D341Med (cell line): ENCODE measurements around the gene CLEC11A.

Source experiments
- DNase-seq: peaks from one replicate; pipeline ENCODE4 v3.0.0; 2012; ENCODE audit warnings: low spot score

CLEC11A gene

DNA sequence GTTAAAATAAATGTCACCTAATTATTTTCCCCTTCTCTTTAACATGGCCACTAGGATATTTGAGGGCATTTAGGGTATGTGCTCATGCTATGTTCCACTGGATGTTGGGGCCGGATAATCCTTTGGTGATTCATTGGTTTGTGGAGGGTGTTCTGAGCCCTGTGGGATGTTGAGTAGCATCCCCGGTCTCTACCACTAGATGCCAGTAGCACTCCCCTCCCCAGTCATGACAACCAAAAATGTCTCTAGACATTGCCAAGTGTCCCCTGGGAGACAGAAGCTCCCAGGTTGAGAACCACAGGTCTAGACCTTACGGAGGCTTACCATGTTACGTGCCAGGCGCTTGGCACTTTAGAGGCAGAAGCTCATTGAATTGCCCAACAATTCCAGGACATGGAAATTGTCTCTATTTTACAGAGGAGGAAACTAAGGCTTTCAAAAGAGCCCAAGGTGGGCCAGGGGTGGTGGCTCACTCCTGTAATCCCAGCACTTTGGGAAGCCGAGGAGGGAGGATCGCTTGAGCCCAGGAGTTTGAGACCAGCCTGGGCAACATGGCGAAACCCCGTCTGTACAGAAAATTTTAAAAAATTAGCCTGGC is 17.6 kb upstream of the CLEC11A start:
- DNase-seq: peak; percentile 69

DNA sequence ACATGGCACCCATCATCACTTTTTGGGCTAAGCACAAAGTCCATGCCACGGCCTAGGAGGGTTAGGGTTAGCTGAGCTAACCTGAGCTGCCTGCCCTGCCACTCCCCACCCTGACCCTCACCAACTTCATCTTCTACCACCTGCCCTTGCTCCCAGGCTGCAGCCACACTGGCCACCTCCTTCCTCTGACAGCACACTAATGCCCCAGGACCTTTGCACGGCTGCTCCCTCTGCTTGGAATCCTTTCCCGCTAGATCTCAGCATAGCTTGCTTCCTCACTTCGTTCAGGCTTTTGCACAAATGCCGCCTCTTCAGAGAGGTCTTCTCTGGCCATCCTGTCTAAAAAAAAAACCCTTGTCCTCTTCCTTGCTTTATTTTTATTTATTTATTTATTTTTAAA is 16.8 kb upstream of the CLEC11A start:
- no peak for DNase-seq

DNA sequence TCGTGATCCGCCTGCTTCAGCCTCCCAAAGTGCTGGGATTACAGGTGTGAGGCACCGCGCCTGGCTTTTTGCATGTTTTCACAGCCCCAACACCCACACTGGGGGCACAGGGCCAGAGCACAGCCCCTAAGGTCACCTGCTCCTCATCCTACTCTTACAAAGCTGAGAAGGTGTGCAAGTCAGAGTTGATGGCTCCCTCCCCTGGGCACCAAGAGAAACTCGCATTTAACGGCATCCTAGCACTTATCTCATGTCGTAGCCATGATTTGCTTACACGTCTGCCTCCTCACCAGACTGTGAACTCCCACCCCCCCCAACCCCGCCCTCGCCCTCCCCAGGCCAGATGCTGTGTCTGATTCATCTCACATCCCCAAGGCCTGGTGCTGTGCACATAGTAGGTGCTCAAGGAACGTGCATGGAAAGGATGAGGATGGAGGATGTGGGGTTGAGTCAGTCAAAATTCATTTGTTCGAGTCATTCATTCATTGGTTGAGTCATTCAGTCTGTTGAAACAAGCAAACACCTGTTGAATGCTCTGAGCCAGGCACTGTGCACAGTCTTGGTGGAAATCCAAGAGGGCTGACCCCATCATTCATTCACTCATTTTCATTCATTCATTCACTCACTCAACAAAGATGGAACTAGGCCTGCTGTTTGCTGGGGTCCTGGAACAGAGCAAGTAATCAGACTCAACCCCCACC is 14.8 kb upstream of the CLEC11A start:
- no peak for DNase-seq

DNA sequence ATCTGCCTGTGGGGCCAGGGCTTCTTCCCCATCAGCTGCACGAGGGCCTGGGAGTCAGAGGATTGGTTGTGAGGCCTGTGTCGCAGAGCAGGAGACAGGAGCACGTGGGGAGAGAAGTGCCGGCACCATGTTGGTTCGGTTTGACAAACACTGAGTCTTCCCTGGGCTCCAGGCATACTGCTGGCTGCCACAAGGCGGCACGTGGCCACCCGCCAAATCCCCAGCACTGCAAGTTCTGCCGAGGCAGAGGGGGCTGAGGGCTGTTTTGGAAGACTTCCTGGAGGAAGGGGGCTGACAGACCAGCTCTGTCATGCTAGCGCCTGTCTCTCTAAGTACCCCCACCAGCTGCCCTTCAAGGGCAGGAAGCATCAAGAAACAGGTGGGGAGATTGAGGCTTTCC is 13.1 kb upstream of the CLEC11A start:
- no peak for DNase-seq

DNA sequence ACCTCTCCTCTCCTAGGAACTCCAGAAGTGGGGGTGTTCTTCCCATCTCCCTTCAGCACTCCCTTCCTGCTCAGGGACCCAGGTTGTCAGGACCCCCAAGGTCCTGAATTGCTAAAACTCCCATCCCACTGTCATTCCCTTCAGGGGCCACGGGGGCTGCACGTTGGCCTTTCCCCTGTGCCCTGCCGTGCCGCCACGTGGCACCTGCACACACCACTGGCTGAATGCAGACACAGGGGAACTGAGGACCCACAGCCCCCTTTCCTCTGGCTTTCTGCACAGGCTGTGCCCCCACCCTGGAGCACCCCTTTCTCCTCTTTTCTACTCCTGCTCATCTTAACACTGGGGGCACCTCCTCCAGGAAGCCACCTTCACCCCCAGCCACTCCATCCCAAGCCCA is 12.6 kb upstream of the CLEC11A start:
- DNase-seq: no peak

DNA sequence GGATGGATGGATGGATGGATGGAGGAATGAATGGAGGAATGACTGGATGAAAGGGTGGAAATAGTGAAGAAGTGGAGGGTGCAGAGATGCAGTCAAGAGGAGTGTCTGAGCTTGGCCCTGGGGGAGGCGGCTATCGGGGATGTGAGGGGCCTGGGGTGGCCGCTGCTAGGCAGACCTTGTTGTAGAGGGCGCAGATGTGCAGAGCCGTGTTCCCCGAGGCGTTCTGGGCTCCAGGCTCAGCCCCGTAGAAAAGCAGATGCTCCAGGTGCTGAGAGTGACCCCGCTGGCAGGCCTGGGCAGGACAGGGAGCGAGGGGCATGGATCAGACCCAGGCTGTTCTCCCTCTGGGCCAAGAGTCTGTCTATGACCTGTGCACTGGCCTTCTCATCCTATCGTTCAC is 12.0 kb upstream of the CLEC11A start:
- no peak for DNase-seq

DNA sequence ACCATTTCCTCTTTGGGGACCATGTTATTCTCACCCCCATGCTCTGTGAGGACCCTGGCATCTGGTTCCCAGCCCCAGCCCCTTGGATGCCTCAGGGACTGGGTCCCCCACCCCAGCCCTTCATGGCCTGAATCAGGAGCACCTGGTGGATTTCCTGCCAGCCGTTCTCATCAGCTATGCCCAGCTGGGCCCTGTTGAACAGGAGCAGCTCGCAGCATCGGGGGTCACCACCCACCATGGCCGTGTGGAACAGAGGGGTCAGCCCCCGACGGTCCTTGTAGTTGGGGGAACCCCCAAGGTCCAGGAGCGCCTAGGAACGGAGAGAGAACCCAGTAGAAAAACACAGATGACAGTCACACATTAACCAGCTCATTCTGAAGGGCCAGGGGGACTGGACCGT is 11.4 kb upstream of the CLEC11A start:
- no peak for DNase-seq

DNA sequence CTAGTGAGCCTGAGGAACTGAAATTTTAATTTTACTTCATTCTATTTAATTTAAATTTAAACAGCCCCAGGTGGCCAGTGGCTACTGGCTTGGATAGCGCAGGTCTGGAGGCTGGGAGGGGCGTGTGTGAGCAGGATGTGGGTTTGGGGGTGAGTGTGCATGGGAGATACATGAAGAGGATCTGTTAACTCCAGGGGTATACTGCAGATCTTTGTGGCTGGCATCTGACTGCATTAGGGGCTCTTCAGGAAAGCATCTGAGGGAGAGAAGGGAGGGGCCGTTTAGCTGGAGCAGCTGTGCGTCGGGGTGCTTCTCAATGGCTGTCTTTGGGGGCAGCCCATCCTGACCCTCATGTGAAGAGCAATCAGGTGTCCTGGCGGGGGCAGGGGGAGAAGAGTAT is 10.3 kb upstream of the CLEC11A start:
- DNase-seq: no peak

DNA sequence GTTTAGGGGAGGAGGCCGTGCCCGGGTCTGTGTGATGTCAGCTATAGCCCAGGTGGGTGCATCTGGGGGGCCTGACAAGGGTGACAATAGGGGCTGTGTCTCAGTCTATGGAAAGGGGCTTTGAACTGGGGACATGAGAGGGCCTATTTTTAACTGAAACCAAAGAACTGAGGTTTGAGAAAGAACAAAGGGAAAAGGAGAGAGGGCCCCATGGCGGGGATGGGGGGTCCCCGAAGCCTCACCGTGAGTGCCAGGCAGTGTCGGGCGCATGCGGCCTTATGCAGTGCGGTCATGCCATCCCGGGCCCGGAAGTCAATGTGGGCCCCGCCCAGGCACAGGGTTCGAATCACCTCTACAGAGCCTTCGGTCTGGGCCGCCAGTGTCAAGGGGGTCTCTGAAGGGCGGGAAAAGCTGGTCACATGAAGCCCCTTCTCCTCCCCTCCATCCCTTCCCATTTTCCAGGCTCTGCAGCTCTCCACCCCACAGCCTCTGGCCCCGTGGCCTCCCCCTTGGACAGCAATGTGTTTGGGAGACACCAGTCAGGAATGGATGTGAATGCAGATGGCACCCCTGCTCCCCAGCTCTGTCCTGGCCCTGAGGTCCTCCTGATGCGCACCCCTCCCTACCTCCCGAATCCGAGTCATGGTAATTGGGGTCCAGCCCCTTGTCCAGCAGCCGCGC is 9.5 kb upstream of the CLEC11A start:
- no peak for DNase-seq

DNA sequence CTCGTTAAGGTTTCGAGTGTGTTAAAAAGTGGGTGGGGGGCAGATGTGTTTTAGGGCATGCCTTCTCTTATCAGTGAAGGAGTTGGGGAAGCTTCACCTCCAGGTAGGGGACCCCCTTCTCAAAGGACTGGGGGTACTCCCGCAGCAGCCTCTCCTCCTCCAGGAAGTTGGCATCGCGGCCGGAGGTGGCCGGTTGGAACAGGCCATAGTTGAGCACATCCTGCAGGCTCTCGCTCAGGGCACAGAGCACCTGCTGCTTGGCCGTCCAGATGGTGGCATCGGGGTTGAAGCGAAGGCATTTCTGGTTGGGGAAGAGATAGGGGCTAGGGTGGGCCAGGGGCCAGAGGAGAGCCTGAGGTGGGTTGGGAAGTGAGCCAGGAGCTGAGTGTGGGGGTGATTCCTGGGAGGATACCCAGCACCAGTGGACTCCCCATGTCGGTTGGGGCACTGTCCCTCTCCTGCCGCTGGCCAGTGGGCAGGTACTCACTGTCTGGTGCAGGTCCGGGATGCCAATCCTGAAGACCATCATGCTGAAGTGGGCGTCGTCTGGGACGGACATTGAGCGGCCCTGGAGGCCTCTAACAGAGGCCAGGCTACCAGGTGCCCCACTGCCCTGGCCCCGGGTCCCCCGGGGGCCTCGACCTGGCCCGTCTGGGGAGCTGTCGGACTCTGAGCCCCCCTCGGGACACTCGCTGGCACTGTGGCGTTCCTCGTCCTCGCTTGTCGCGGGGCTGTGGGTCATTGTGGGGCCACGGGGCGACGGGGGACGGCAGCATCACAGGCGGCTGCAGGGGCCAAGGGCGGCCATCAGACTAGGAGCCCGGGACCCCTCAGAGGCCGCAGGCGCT is 6.8 kb upstream of the CLEC11A start:
- DNase-seq: no peak

DNA sequence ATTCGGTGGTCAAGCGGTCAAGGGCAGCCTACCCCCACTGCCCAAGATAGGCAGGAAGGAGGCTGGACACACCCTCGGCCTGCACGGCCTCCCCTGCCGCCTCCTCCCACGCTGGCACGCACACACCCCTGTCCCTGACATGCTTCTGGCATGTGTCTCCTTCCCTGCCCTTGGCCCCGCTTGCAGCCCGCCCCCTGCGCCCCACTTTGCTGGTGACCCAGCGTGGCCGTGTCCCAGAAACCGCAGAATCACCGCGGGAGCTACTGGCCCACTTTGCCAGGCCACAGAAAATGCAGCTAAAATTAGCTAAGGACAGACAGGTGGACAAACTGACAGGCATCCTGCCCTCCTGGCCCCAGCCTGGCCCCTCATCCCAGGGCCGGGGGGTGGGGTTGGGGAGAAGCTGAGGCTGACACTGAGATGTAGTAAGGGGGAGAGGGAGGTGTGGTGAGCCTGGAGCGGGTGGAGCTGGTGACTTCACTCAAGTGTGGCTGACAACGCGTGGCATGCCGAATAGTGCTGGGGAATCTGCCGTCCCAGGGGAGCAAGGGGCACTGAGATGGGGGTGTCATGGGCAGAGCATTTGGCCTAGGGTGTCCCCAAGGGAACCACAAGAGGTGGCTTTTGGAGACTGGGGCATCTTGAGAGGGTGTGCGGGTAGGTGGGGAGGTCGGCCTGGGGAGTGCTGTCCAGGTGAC is 6.0 kb upstream of the CLEC11A start:
- no peak for DNase-seq

DNA sequence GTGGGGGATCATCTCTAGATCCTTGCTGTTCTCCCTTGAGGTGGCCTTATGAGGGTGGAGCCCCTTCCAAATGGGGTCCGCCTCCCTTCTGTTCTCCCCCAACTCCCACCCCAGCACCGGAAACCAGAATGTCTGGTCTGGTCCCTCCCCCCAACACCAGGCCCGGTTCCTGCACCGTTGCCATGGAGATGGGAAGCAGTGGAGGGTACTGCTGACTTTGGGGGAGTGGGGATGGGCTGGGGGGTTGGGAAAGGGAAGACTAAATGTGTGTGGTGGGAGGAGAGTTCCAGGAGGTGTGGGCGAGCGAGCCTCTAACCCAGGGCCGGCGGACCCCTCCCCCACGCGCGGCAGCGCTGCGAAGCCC is 5.3 kb upstream of the CLEC11A start:
- DNase-seq: no peak

DNA sequence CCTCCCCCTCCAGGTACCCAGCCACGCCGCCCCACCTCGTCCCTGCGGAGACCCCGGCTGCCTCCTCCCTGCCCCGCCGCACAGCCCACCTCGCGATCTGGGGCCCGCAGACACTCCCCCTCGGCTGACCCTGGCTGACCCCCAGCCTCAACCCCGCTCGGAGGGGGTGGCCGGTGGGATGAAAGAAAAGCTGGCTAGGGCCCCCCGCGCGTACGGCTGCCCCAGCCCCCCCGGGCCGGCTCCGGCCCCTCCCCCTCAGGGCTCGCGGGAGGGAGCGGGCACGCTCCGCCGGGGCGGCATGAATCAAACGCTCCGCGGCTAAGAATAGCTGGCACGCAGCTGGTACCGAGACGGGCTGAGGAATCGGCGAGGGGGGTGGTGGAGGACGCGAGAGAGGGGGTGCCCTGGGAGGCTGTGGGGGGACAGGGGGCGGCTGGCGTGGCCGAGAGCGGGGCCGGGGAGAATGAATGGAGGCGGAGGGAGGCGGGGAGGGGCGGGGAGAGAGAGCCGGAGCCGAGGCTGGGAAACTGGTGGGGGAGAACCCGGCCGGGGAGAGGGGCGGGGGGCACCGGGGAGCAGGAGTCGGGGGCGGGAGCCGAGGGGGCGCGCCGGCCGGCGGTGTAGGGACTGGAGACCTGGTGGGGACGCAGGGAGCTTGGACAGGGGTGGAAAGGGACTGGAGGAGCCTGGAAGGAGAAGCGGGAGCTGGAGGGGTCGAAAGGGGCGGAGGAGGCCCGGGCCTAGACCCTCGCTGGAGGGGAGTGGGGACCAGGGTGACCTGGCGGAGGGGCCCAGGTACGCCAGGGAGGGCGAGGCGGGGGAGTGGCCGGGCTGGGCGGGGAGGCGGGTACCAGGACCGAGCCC is 4.7 kb upstream of the CLEC11A start:
- no peak for DNase-seq

DNA sequence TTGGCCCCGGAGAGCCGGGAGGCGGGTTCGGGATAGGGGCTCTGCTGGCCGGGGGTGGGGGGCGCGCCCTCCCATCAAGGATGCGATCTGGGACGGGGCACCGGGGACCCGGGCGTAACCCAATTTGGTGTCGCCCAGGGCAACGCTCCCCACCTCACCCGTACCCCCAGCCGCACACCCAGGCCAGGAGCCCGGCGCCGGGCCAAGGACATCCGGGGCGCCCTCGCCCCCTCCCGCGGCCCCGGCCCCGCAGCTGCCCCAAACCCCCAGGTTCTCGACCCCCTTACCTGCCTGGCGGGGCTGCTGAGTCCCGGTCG is 4.1 kb upstream of the CLEC11A start:
- no peak for DNase-seq

DNA sequence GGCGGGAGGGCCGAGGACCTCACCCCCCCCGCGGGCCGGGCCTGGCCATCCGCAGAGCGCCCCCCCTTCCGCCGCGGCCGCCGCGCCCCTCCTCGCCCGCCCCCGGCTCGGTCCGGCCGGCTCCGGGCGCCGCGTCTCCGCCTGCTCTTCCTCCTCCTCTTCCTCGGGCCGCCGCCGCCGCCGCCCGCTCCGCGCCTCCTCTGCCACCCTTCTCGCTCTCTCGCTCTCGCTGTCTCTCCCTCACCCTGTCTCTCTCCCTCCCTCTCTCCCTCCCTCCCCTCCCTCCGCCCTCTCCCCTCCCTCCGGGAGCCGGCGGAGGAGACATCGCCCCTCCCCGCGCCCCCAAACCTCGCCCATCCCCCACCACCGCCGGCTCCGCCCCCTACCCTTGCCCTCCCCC is 3.6 kb upstream of the CLEC11A start, which contains the start of gene SHANK1:
TSS of gene SHANK1 (minus strand) at position 237 of the 400 bp plus-strand sequence. CDS start 2,883 bp downstream, outside the sequence.
- DNase-seq: no peak

DNA sequence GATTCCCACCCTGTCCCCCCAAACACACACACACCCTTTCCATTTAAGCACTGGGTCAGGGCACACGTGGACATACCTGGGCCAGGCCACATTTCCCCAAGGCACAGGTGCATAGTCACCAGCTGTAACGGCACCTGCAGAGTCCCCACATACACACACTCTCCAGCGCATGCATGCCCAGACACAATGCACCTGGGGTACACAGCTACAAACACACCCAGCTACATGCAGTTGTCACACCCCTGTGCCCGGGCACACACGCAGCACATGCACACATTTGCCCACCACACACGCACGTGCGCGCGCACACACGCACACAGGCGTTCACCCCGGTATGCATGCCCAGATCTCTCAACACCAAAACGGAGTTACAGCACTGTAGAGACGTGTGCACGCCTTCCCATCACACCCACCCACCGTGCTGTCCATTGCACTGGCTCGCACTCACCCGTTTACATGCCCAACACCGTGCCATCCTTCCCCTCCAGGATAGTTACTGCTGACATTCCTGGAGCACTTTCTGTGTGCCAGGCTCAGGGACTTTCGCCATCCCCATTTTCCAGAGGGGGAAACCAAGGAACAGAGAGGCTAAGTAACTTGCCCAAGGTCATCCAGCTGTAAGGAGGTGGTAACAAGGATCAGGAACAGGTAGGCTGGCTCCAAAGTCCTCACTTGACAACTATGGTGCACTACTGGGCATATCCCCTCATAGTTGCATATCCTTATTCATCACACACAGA is 2.8 kb upstream of the CLEC11A start:
- no peak for DNase-seq

DNA sequence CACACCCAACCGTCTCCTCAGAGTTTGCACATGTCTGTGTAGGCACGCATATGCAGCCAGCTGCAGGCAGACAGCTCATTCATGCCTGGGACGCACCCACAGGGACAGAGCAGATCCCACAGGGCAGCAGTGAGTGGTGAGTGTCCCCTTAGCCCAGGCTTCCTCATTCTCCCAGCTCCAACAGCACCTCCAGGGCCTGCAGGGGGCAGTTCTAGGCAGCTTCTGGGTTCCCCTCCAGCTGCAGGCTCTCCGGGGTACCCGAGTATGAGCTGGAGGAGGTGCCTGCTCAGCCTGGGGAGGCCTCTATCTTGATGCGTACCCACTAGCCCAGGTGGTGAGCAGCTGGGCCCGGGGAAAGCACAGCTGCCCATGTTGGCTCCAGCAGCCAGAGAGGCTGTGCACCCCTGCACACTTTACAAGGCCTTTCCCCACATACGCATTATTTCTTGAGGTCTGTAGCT is 2.2 kb upstream of the CLEC11A start:
- DNase-seq: no peak

DNA sequence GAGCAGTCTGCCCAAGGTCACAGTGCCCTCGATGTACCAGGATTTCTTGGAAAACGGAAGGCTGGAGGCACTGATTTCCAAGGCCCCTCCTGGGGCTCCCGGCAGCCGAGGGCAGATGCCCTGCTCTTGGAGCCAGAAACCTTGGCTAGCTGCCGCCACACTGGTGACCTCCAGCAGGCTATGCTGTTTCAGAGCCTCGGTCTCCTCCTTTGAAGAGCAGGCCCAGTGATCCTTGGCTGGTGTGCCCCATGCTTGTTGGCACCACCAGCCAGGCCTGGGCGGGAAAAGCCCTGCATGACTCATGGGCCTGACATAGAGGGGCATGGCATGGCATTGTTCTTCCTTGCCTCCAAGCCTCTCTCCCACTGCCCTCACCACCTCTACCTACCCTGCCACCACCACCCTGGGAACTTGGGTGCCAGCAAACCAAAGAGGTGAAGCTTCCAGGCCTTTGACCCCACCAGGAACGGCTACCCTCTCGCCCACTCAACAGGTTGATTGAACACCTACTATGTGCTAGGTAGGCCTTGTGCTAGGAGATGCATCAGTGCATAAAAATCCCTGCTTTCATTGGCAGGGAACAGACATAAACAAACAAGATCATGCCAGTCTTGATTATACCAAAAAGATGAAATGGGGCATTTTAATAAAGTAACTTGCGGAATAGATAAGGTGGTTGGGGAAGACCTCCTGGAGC is 1.6 kb upstream of the CLEC11A start:
- DNase-seq: no peak

DNA sequence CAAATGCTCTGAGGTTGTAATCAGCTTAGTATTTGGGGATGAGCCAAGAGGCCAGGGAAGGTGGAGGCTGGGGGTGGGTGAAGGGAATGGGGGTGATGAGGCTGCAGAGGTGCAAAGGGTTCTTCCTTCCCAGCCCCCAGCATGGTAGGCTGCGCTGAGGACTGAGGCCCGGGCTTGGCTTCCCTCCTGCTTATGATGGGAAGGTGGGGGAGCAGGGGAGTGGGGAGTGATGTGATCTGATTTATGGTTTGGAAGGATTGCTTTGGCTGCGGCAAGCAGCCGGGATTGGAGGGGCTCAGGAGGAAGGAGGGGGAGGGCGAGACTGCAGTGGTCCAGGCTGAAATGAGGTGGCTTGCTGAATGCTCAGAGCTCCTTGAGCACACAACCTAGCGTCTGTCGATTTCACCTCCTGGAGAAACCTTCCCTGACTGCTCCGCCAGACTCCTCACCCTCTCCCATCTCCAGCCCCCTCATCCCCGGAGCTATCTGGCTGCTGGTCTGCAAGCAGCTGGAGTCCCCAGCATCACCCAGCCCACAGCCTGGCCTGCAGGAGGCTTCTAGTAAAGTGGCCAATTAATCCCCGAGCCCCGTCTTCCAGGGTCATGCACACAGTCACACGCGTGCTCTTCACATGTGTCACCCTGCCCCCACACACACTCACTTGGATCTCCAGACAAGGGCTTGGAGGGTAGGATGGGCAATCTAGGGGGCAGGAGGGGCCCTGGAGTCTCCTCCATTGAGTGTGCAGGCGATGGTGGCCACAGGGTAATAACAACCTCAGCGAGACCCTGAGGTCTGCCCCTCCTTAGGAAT is 757 bp upstream of the CLEC11A start:
- no peak for DNase-seq
